OCI-LY3 (cell line): ENCODE data around the gene HACE1.

ENCODE experiments used
- H2AFZ ChIP-seq: fragments of 200-600, 300-600 bp; shearing (Covaris generic); 2 replicates; pipeline ENCODE4 v1.6.0; 2014; ENCODE audit warnings: antibody characterized with exemption, low read depth, low read length
- H3K27ac ChIP-seq: fragments of 200-600, 300-600 bp; sonication (generic); 2 replicates; pipeline ENCODE4 v1.5.1; 2014; ENCODE audit warnings: mild to moderate bottlenecking, low read length, moderate library complexity, mixed read lengths
- H3K27me3 ChIP-seq: fragments of 200-600, 300-600 bp; sonication (generic); 2 replicates; pipeline ENCODE4 v1.6.1; 2014; ENCODE audit warnings: low read depth, low read length, mixed read lengths
- H3K36me3 ChIP-seq: fragments of 200-600, 300-600 bp; sonication (generic); replicated peaks from 2 replicates; pipeline ENCODE3; 2014; ENCODE audit warnings: low read depth, low read length, mixed read lengths
- H3K4me1 ChIP-seq: fragments of 300-600, 200-600 bp; sonication (generic); 2 replicates; pipeline ENCODE4 v1.6.1; 2014; ENCODE audit warnings: low read length, mixed read lengths
- H3K4me2 ChIP-seq: fragments of 200-600, 300-600 bp; sonication (generic); 2 replicates; pipeline ENCODE4 v1.6.1; 2014; ENCODE audit warnings: low read length, mixed read lengths
- H3K4me3 ChIP-seq: fragments of 300-600, 200-600 bp; sonication (generic); 2 replicates; pipeline ENCODE4 v1.5.1; 2014; ENCODE audit warnings: antibody characterized with exemption, mild to moderate bottlenecking, low read length, moderate library complexity
- H3K79me2 ChIP-seq: fragments of 300-600, 200-600 bp; shearing (Covaris generic); 2 replicates; pipeline ENCODE4 v1.6.1; 2014; ENCODE audit warnings: mild to moderate bottlenecking, low read length, mixed read lengths
- H3K9ac ChIP-seq: fragments of 300-600, 200-600 bp; shearing (Covaris generic); 2 replicates; pipeline ENCODE4 v1.6.0; 2014; ENCODE audit warnings: mild to moderate bottlenecking, low read length, moderate library complexity
- H3K9me3 ChIP-seq: fragments of 200-600, 300-600 bp; shearing (Covaris generic); 2 replicates; pipeline ENCODE4 v1.6.1; 2014; ENCODE audit warnings: low read length, mixed read lengths; ENCODE audit not compliant: insufficient read depth
- H4K20me1 ChIP-seq: fragments of 200-600, 300-600 bp; sonication (generic); 2 replicates; pipeline ENCODE4 v1.6.1; 2016; ENCODE audit warnings: low read length, mixed read lengths; ENCODE audit not compliant: insufficient read depth
- CTCF ChIP-seq: fragments of 200-600, 300-600 bp; sonication (generic); IDR thresholded peaks from 2 replicates; pipeline ENCODE4 v1.5.1; 2014; ENCODE audit warnings: antibody characterized with exemption, low read length, low read depth
- EZH2phosphoT487 ChIP-seq: fragments of 200-600 bp; shearing (Covaris generic); IDR thresholded peaks from 2 replicates; pipeline ENCODE4 v1.6.1; 2018; ENCODE audit warnings: antibody characterized with exemption, mixed run types, low read depth

The HACE1 gene

DNA sequence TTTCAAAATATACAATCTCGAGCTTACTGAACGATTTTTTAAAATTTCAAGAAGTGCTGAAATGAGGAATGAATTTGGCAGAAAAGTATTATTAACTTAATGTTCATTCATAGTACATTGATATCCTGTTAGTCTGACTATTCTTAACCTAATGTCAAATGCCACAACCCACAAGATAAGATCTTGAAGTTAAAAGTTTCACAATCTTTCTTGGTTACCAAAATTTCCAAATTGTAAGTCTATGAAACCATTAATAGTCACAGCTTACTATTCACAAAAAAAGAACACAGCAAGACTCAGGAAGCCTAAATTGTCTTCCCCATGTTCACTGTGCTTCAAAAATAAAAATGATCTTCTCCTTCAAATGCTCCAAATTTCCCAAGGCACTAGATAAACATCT is 71.3 kb downstream of the HACE1 start:
- Histone ChIP-seq H3K4me3 (no peak overlapping the region), H2AFZ (no peak overlapping the region), H3K79me2 (no peaks in the 10 kb centered on the region), H3K9me3 (no peaks in the 10 kb centered on the region), H4K20me1 (no peaks in the 10 kb centered on the region), H3K4me1 (no peaks in the 10 kb centered on the region), H3K36me3 (no peaks in the 10 kb centered on the region), H3K9ac (no peak overlapping the region), H3K4me2 (no peak overlapping the region), H3K27me3 (no peaks in the 10 kb centered on the region), H3K27ac (no peak overlapping the region)
- TF ChIP-seq EZH2phosphoT487: no peak
- TF ChIP-seq CTCF: no peak

GRCh38 chr6:104787305-104787704 is 72.4 kb downstream of the HACE1 start:
- H3K4me2 ChIP-seq: no peak overlapping the region
- H3K4me3 ChIP-seq: no peak overlapping the region
- TF ChIP-seq EZH2phosphoT487 (no peak), CTCF (no peak)
- no peaks in the 10 kb centered on the region for H3K4me1 ChIP-seq
- H3K9ac ChIP-seq: no peak overlapping the region
- no peak overlapping the region for H2AFZ ChIP-seq
- no peaks in the 10 kb centered on the region for H3K36me3 ChIP-seq
- H3K9me3 ChIP-seq: no peaks in the 10 kb centered on the region
- H3K79me2 ChIP-seq: no peaks in the 10 kb centered on the region
- H3K27me3 ChIP-seq: no peaks in the 10 kb centered on the region
- H3K27ac ChIP-seq: no peak overlapping the region
- no peaks in the 10 kb centered on the region for H4K20me1 ChIP-seq

DNA sequence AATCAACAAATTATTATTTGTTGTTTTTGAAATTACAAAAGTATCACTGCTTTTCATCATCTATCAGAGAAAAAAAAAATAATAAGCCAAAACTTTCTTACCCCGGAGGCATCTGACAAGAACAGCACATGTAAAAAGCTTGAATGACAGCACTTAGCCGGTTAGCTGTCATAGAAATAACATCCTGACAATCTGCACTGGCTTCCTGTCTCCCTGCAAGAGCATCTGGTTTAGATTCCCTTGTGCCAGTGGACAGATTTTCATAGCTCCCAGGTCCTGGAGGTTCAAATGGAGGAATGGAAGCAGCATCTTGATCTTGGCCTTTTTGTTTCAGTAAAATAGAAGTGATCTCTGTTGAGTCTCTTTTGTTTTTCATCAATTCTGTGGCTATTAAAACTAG is 74.8 kb downstream of the HACE1 start:
- TF ChIP-seq CTCF: no peak
- TF ChIP-seq EZH2phosphoT487: no peak
- Histone ChIP-seq H3K4me2 (no peak overlapping the region), H4K20me1 (no peaks in the 10 kb centered on the region), H3K4me3 (no peak overlapping the region), H3K9me3 (no peaks in the 10 kb centered on the region), H3K4me1 (no peaks in the 10 kb centered on the region), H3K36me3 (no peaks in the 10 kb centered on the region), H3K79me2 (no peaks in the 10 kb centered on the region), H3K27ac (no peak overlapping the region), H3K27me3 (no peaks in the 10 kb centered on the region), H2AFZ (no peak overlapping the region), H3K9ac (no peak overlapping the region)

DNA sequence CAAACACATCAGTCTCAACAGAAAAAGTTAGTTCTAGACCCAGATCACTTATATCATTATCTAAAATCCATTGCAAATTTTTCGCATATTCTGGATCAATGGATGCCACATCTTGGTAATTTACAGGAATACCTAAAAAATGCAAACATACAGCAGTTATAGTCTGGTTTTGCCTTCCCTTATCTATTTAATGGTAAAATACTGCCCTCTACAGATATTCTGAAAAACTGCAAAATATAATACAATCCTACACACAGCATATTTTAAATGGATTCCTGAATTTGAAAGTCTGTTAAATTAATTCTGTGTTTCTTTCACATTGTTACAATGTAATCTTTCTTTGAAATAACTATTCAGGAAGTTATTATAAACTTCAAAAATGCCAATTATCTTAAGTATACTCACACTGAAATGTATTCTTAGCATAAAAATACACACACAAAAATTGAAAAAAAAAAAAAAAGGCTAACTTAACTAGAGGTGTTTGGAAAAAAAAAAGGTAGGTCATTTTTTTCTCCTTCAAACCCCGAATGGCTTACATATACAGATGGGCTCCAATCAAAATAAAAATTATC is 88.4 kb downstream of the HACE1 start:
- TF ChIP-seq CTCF: peak; percentile 57
- no peak for TF ChIP-seq EZH2phosphoT487
- Histone ChIP-seq H3K36me3 (no peaks in the 10 kb centered on the region), H3K9ac (no peak overlapping the region), H3K27me3 (no peaks in the 10 kb centered on the region), H3K9me3 (no peaks in the 10 kb centered on the region), H3K4me3 (no peak overlapping the region), H3K27ac (no peak overlapping the region), H4K20me1 (no peaks in the 10 kb centered on the region), H3K79me2 (no peaks in the 10 kb centered on the region), H2AFZ (no peak overlapping the region), H3K4me1 (no peaks in the 10 kb centered on the region), H3K4me2 (no peak overlapping the region)
